Liver (tissue), 3 donors: Measurements from ENCODE around the gene GPR146.

ENCODE experiments used
- ATF3 ChIP-seq: IDR thresholded peaks from 2 replicates; pipeline ENCODE4 v1.6.1; 2016; ENCODE audit warnings: antibody characterized with exemption
- EGR1 ChIP-seq, 2 donors: IDR thresholded peaks; 2 replicates each; pipeline ENCODE4 v1.6.1; 2016 to 2018; ENCODE audit warnings: antibody characterized with exemption in 2 of 2, low read depth in 2 of 2
- GABPA ChIP-seq, 2 donors: IDR thresholded peaks in 1 of 2; conservative IDR thresholded peaks in 1 of 2; 2 replicates each; pipeline ENCODE4 v1.6.1; 2016; ENCODE audit warnings: antibody characterized with exemption in 2 of 2, mild to moderate bottlenecking in 1 of 2, moderate library complexity in 1 of 2
- HNF4G ChIP-seq: IDR thresholded peaks from 2 replicates; pipeline ENCODE4 v1.6.1; 2016; ENCODE audit warnings: antibody characterized with exemption
- JUND ChIP-seq, 2 donors: IDR thresholded peaks; 2 replicates each; pipeline ENCODE4 v1.6.1; 2016; ENCODE audit warnings: antibody characterized with exemption in 2 of 2
- RAD21 ChIP-seq, 2 donors: IDR thresholded peaks; 2 replicates each; pipeline ENCODE4 v1.6.1; 2016; ENCODE audit warnings: antibody characterized with exemption in 2 of 2, mild to moderate bottlenecking in 2 of 2
- SP1 ChIP-seq: IDR thresholded peaks from 2 replicates; pipeline ENCODE4 v1.6.1; 2018; ENCODE audit warnings: antibody characterized with exemption, mild to moderate bottlenecking
- TAF1 ChIP-seq: conservative IDR thresholded peaks from 2 replicates; pipeline ENCODE4 v1.6.1; 2016; ENCODE audit warnings: antibody characterized with exemption, mild to moderate bottlenecking
- YY1 ChIP-seq: IDR thresholded peaks from 2 replicates; pipeline ENCODE4 v1.6.1; 2016; ENCODE audit warnings: antibody characterized with exemption, mild to moderate bottlenecking
- TF ChIP-seq, protein P1 (sequence below): IDR thresholded peaks from 2 replicates; pipeline ENCODE4 v1.6.1; 2016; ENCODE audit warnings: antibody characterized with exemption, mild to moderate bottlenecking
- TF ChIP-seq, protein P2 (sequence below): fragments of 150-350 bp; IDR thresholded peaks from 2 replicates; pipeline ENCODE4 v1.5.1; 2017; ENCODE audit warnings: improper control_type of control experiment, low read depth, low read length; ENCODE audit not compliant: missing input control
- TF ChIP-seq, protein P3 (sequence below): IDR thresholded peaks from 2 replicates; pipeline ENCODE4 v1.6.1; 2016; ENCODE audit warnings: antibody characterized with exemption
- TF ChIP-seq, protein P4 (sequence below): IDR thresholded peaks from 2 replicates; pipeline ENCODE4 v1.6.1; 2016; ENCODE audit warnings: antibody characterized with exemption
- donor health status: healthy.
- donor health status: healthy.

GRCh38 chr7:1087952-1088920 lies 43.9 kb downstream of the GPR146 start, which contains the start of gene GPER1:
- TF ChIP-seq, protein P1, sequence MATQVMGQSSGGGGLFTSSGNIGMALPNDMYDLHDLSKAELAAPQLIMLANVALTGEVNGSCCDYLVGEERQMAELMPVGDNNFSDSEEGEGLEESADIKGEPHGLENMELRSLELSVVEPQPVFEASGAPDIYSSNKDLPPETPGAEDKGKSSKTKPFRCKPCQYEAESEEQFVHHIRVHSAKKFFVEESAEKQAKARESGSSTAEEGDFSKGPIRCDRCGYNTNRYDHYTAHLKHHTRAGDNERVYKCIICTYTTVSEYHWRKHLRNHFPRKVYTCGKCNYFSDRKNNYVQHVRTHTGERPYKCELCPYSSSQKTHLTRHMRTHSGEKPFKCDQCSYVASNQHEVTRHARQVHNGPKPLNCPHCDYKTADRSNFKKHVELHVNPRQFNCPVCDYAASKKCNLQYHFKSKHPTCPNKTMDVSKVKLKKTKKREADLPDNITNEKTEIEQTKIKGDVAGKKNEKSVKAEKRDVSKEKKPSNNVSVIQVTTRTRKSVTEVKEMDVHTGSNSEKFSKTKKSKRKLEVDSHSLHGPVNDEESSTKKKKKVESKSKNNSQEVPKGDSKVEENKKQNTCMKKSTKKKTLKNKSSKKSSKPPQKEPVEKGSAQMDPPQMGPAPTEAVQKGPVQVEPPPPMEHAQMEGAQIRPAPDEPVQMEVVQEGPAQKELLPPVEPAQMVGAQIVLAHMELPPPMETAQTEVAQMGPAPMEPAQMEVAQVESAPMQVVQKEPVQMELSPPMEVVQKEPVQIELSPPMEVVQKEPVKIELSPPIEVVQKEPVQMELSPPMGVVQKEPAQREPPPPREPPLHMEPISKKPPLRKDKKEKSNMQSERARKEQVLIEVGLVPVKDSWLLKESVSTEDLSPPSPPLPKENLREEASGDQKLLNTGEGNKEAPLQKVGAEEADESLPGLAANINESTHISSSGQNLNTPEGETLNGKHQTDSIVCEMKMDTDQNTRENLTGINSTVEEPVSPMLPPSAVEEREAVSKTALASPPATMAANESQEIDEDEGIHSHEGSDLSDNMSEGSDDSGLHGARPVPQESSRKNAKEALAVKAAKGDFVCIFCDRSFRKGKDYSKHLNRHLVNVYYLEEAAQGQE: no peak
- TF ChIP-seq SP1: peak; percentile 11
- no peak for TF ChIP-seq JUND (IDR thresholded peaks at IDR 0.05)
- no peak for TF ChIP-seq GABPA (IDR thresholded peaks at IDR 0.05 in 1 of 2, conservative IDR thresholded peaks at IDR 0.05 in 1 of 2)
- TF ChIP-seq, protein P2, sequence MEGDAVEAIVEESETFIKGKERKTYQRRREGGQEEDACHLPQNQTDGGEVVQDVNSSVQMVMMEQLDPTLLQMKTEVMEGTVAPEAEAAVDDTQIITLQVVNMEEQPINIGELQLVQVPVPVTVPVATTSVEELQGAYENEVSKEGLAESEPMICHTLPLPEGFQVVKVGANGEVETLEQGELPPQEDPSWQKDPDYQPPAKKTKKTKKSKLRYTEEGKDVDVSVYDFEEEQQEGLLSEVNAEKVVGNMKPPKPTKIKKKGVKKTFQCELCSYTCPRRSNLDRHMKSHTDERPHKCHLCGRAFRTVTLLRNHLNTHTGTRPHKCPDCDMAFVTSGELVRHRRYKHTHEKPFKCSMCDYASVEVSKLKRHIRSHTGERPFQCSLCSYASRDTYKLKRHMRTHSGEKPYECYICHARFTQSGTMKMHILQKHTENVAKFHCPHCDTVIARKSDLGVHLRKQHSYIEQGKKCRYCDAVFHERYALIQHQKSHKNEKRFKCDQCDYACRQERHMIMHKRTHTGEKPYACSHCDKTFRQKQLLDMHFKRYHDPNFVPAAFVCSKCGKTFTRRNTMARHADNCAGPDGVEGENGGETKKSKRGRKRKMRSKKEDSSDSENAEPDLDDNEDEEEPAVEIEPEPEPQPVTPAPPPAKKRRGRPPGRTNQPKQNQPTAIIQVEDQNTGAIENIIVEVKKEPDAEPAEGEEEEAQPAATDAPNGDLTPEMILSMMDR: no peak
- TF ChIP-seq, protein P3, sequence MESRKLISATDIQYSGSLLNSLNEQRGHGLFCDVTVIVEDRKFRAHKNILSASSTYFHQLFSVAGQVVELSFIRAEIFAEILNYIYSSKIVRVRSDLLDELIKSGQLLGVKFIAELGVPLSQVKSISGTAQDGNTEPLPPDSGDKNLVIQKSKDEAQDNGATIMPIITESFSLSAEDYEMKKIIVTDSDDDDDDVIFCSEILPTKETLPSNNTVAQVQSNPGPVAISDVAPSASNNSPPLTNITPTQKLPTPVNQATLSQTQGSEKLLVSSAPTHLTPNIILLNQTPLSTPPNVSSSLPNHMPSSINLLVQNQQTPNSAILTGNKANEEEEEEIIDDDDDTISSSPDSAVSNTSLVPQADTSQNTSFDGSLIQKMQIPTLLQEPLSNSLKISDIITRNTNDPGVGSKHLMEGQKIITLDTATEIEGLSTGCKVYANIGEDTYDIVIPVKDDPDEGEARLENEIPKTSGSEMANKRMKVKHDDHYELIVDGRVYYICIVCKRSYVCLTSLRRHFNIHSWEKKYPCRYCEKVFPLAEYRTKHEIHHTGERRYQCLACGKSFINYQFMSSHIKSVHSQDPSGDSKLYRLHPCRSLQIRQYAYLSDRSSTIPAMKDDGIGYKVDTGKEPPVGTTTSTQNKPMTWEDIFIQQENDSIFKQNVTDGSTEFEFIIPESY: no peak
- TF ChIP-seq EGR1 (IDR thresholded peaks at IDR 0.05; ENCODE audit: low read depth in 2 of 2): no peak
- TF ChIP-seq TAF1: no peak
- TF ChIP-seq HNF4G: no peak
- TF ChIP-seq, protein P4, sequence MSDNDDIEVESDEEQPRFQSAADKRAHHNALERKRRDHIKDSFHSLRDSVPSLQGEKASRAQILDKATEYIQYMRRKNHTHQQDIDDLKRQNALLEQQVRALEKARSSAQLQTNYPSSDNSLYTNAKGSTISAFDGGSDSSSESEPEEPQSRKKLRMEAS: peak; percentile 7
- peak; percentile 32 for TF ChIP-seq YY1
- no peak for TF ChIP-seq ATF3
- TF ChIP-seq RAD21 (IDR thresholded peaks at IDR 0.05): peak in 1 of 2 donors; percentile 57
